ENCODE data around the gene PPFIBP2.
A peak's percentile ranks its signal among the peaks of the same experiment; 100 is the strongest.

PPFIBP2 gene

DNA sequence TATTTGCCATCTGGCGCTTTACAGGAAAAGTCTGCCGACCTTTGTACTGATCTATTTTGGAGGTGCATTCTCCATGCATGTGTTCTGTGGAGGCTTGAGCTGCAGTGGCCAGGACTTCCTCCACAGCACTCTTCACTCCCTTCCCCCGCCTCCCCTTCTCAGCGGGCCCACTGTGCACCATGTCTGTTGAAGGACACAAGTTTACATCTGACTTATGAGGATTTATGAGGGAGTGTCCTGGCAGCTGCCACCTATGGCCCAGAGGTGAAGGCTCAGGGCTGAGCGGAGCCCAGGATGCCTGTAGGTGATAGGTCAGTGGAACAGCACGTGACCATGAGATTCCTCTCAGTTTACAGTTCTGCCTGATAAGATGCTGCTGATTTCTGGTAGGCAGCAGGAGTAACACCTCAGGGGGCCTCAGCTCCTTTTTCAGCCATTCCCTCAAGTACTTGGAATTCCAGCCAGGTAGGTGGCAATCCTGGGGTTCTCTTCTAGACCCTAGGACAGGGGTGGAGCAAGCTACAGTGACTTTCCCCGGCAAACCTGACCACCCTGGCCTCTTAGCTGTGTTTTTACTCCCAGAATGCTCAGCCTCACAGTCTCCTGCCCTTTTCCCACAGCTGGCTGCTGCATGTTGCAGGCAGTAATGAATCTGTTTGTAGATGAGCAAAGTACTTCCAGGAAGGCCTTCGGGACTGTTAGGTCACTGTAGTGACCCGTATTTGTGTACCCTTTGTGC is 59.9 kb downstream of the PPFIBP2 start:
- Histone ChIP-seq H3K27ac (ENCODE audit: insufficient read depth, low read length, poor library complexity, severe bottlenecking) (no peak overlapping the region), H3K27me3 (replicated peaks; ENCODE audit: control insufficient read depth, insufficient read depth, low read length, poor library complexity, severe bottlenecking) (no peaks in the 10 kb centered on the region), H3K9me3 (ENCODE audit: control insufficient read depth, low read length) (no peaks in the 10 kb centered on the region), H3K4me1 (ENCODE audit: control insufficient read depth, insufficient read depth, low read length, poor library complexity, severe bottlenecking) (peaks cover 13% of the 10 kb centered on the region), H3K36me3 (ENCODE audit: control insufficient read depth, insufficient read depth, low read length) (no peaks in the 10 kb centered on the region), H3K4me3 (ENCODE audit: insufficient read depth, low read depth, low read length, poor library complexity, severe bottlenecking) (no peak overlapping the region)
- DNase-seq: no peak

- DNase-seq: no peak
- H3K4me3 ChIP-seq (ENCODE audit: insufficient read depth, low read depth, low read length, poor library complexity, severe bottlenecking): no peak overlapping the region
- H3K4me1 ChIP-seq (ENCODE audit: control insufficient read depth, insufficient read depth, low read length, poor library complexity, severe bottlenecking): peaks cover 13% of the 10 kb centered on the region
- no peaks in the 10 kb centered on the region for H3K27me3 ChIP-seq (replicated peaks; ENCODE audit: control insufficient read depth, insufficient read depth, low read length, poor library complexity, severe bottlenecking)
- H3K9me3 ChIP-seq (ENCODE audit: control insufficient read depth, low read length): no peaks in the 10 kb centered on the region
- H3K36me3 ChIP-seq (ENCODE audit: control insufficient read depth, insufficient read depth, low read length): no peaks in the 10 kb centered on the region
- no peak overlapping the region for H3K27ac ChIP-seq (ENCODE audit: insufficient read depth, low read length, poor library complexity, severe bottlenecking)
These were observed 60.8 kb downstream of the PPFIBP2 start for GRCh38 chr11:7574491-7575130.

DNA sequence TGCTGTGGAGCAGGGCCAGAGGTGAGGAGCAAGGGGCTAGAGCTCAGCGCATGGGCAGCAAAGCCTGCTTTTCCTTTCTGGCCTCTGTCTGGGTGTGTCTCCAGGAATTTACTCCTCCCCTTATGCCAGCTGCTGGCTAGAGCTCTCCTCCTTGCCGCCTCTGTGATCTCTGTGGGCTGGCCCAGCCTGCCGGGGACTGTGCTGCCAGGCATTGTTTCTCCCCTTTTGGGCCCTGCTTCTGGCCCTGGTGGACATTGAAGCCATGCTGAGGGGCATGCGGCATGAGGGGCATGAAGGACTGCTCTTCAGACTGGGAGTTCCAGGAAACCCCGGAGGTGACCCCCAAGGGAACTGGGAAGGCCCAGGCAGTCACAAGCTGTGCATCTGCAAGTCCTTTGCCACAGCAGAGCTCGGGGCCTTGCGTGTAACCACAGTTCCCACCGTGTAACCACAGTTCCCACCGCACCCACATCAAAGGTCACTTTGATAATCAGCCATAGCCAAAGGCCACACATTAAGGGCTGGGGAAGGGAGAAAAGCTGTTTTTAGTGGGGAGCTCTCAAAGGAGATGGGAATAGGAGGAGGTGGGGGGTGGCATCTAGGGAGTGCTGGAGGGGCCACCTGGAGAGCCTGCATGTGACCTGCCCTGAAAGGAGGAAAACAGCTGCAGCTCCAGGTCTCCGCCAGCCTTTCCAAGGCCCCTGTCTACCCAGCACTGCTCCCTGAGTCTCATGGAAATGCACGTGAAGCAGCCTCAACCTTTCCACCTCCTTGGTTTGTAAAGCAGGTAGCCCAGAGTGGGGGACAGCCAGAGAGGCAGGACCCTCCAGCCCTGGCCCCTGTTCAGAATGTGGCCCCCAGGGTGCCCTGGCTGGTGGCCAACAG is 62.3 kb downstream of the PPFIBP2 start:
- no peaks in the 10 kb centered on the region for H3K9me3 ChIP-seq (ENCODE audit: control insufficient read depth, low read length)
- H3K4me3 ChIP-seq (ENCODE audit: insufficient read depth, low read depth, low read length, poor library complexity, severe bottlenecking): no peak overlapping the region
- no peak for DNase-seq
- H3K27me3 ChIP-seq (replicated peaks; ENCODE audit: control insufficient read depth, insufficient read depth, low read length, poor library complexity, severe bottlenecking): no peaks in the 10 kb centered on the region
- H3K27ac ChIP-seq (ENCODE audit: insufficient read depth, low read length, poor library complexity, severe bottlenecking): no peak overlapping the region
- peaks cover 13% of the 10 kb centered on the region for H3K4me1 ChIP-seq (ENCODE audit: control insufficient read depth, insufficient read depth, low read length, poor library complexity, severe bottlenecking)
- no peaks in the 10 kb centered on the region for H3K36me3 ChIP-seq (ENCODE audit: control insufficient read depth, insufficient read depth, low read length)

DNA sequence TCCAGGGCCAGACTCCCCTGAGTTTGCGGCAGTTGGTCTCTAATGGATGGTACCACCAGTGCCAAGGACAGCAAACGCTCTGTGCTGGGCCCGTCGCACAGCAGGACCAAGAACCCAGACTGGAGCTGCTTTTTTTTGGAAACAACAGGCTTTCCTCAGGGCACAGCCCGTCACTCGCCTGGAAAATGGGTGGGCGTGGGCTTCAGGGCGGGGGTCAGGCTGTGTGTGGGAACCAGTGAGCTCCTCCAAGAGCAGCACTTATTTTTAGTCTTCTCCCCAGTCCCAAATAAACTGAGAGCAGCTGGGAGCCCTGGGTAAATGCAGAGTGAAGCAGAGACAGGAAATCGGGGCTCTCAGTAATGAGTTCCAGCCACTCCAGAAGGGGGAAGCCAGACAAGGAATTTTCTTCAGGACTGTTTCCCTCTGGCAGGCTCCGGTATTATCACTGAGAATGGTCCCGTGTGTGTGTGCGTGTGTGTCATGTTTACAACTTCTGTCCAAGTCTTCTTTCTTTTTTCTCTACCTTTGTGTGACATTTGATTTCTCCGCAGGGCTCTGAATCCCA is 63.0 kb downstream of the PPFIBP2 start:
- no peak for DNase-seq

GRCh38 chr11:7577291-7578190 is 63.7 kb downstream of the PPFIBP2 start:
- Histone ChIP-seq H3K36me3 (ENCODE audit: control insufficient read depth, insufficient read depth, low read length) (no peaks in the 10 kb centered on the region), H3K27ac (ENCODE audit: insufficient read depth, low read length, poor library complexity, severe bottlenecking) (no peak overlapping the region), H3K9me3 (ENCODE audit: control insufficient read depth, low read length) (no peaks in the 10 kb centered on the region), H3K4me1 (ENCODE audit: control insufficient read depth, insufficient read depth, low read length, poor library complexity, severe bottlenecking) (peaks cover 13% of the 10 kb centered on the region), H3K4me3 (ENCODE audit: insufficient read depth, low read depth, low read length, poor library complexity, severe bottlenecking) (peak overlapping the region; percentile 13), H3K27me3 (replicated peaks; ENCODE audit: control insufficient read depth, insufficient read depth, low read length, poor library complexity, severe bottlenecking) (no peaks in the 10 kb centered on the region)
- no peak for DNase-seq

More for the DNA sequence above, 63.0 kb downstream of the PPFIBP2 start:
- Histone ChIP-seq H3K9me3 (ENCODE audit: control insufficient read depth, low read length) (no peaks in the 10 kb centered on the region), H3K4me1 (ENCODE audit: control insufficient read depth, insufficient read depth, low read length, poor library complexity, severe bottlenecking) (peaks cover 13% of the 10 kb centered on the region), H3K27me3 (replicated peaks; ENCODE audit: control insufficient read depth, insufficient read depth, low read length, poor library complexity, severe bottlenecking) (no peaks in the 10 kb centered on the region), H3K36me3 (ENCODE audit: control insufficient read depth, insufficient read depth, low read length) (no peaks in the 10 kb centered on the region), H3K4me3 (ENCODE audit: insufficient read depth, low read depth, low read length, poor library complexity, severe bottlenecking) (no peak overlapping the region), H3K27ac (ENCODE audit: insufficient read depth, low read length, poor library complexity, severe bottlenecking) (no peak overlapping the region)

DNA sequence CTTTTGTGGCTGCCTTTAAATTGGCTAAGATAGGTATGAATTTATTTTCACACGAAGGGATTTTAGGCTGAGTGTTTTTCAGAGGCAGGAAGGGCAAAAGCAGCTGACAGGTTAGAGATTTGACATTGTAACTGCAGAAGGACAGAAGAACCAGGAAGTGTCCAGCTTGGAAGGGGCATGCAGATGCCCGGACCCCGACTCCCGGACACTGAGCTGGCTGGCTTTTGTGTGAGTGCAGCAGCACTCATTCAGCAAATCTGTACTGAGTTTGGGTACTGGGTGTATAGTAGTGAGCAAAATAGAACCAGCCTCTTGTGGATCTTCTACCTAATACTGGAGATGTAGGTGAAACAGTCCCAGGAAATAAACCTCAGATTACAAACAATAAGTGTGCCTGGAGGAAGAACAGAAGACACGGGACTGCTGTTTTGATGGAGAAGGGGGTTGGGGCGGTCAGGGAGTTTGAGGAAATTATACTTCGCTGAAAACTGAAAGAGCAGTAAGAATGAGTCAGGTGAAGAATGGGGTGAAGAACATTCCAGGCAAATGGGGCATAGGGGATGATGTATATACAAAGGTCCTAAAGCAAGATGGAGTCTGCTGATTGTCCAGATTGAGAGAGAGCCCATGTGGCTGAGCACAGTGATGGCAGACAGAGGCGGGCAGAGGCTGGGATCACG is 64.6 kb downstream of the PPFIBP2 start:
- no peaks in the 10 kb centered on the region for H3K27me3 ChIP-seq (replicated peaks; ENCODE audit: control insufficient read depth, insufficient read depth, low read length, poor library complexity, severe bottlenecking)
- H3K4me3 ChIP-seq (ENCODE audit: insufficient read depth, low read depth, low read length, poor library complexity, severe bottlenecking): peak overlapping the region; percentile 13
- H3K9me3 ChIP-seq (ENCODE audit: control insufficient read depth, low read length): no peaks in the 10 kb centered on the region
- H3K36me3 ChIP-seq (ENCODE audit: control insufficient read depth, insufficient read depth, low read length): no peaks in the 10 kb centered on the region
- no peak for DNase-seq
- H3K4me1 ChIP-seq (ENCODE audit: control insufficient read depth, insufficient read depth, low read length, poor library complexity, severe bottlenecking): peaks cover 13% of the 10 kb centered on the region
- H3K27ac ChIP-seq (ENCODE audit: insufficient read depth, low read length, poor library complexity, severe bottlenecking): no peak overlapping the region

DNA sequence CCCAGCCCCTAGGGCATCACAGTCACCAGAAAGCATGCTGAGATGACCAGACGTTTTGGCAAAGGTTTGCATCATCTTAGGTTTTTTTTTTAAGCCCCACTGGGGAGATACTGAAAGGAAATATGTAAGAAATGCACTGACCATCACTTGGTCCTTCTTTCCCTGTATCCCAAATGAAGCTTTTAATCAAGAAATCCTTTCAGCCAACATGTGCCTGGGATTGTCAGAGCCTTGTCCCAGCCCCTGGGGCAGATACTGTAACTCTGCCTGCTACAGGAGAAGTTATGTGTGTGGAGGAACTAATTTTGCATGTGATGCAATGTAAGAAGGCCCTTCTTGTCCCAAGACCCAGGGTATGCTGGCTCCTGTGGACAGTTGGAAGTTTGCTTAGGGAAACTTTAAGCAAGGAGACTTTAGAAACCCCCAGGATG is 65.6 kb downstream of the PPFIBP2 start:
- Histone ChIP-seq H3K4me1 (ENCODE audit: control insufficient read depth, insufficient read depth, low read length, poor library complexity, severe bottlenecking) (peaks cover 13% of the 10 kb centered on the region), H3K27ac (ENCODE audit: insufficient read depth, low read length, poor library complexity, severe bottlenecking) (no peak overlapping the region), H3K27me3 (replicated peaks; ENCODE audit: control insufficient read depth, insufficient read depth, low read length, poor library complexity, severe bottlenecking) (no peaks in the 10 kb centered on the region), H3K4me3 (ENCODE audit: insufficient read depth, low read depth, low read length, poor library complexity, severe bottlenecking) (no peak overlapping the region), H3K9me3 (ENCODE audit: control insufficient read depth, low read length) (no peaks in the 10 kb centered on the region), H3K36me3 (ENCODE audit: control insufficient read depth, insufficient read depth, low read length) (no peaks in the 10 kb centered on the region)
- no peak for DNase-seq

DNA sequence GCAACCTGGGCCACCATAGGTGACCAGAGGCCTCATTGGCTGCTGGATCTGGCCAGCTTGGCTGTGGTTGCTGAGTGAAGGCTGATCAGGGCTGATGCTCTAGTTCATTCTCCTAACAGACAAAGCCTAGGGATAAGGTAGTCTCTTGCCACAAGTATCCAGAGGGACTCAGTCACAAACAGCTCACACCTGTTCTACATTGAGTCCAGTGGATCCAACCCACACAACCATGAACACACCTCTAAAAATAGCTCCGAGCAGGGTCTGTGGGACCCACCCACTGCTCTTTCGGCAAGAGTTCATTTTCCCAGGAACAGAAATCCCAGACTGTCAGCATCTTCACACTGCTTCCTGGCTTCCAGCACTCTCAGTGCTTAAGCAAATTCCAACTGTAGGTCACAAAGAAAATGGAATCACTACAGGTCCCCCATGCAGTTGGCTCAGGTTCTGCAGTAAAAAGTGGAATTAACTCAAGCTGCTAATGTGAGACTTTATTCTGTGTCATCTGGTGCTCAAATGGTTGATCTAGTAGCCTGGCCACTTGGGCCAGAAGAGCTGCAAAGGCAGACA is 67.3 kb downstream of the PPFIBP2 start:
- DNase-seq: no peak
- Histone ChIP-seq H3K4me3 (ENCODE audit: insufficient read depth, low read depth, low read length, poor library complexity, severe bottlenecking) (no peak overlapping the region), H3K27ac (ENCODE audit: insufficient read depth, low read length, poor library complexity, severe bottlenecking) (no peak overlapping the region), H3K4me1 (ENCODE audit: control insufficient read depth, insufficient read depth, low read length, poor library complexity, severe bottlenecking) (peaks cover 8% of the 10 kb centered on the region), H3K9me3 (ENCODE audit: control insufficient read depth, low read length) (no peaks in the 10 kb centered on the region), H3K36me3 (ENCODE audit: control insufficient read depth, insufficient read depth, low read length) (no peaks in the 10 kb centered on the region), H3K27me3 (replicated peaks; ENCODE audit: control insufficient read depth, insufficient read depth, low read length, poor library complexity, severe bottlenecking) (no peaks in the 10 kb centered on the region)

Measured in effector memory CD4-positive, alpha-beta T cell (primary cell).